PFSK-1 (cell line): ENCODE measurements around the gene CDKN2AIP.

Experiments used
- FOXP2 ChIP-seq: optimal IDR thresholded peaks from 2 replicates; pipeline ENCODE3; 2011; ENCODE audit warnings: borderline replicate concordance, control low read depth, inconsistent platforms; ENCODE audit not compliant: insufficient read depth; ENCODE audit errors: extremely low read length, extremely low read depth
- POLR2AphosphoS5 ChIP-seq: IDR thresholded peaks from 2 replicates; pipeline ENCODE4 v1.6.1; 2012; ENCODE audit warnings: low read depth, mild to moderate bottlenecking, control low read depth, low read length, moderate library complexity
- REST ChIP-seq, 2 experiments: IDR thresholded peaks; 2 replicates each; pipeline versions ENCODE4 v1.6.1 to v1.8.0; 2011 to 2012; ENCODE audit warnings: low read depth in 2 of 2, low read length in 2 of 2, control low read depth in 1 of 2, inconsistent platforms in 1 of 2, mild to moderate bottlenecking in 1 of 2, moderate library complexity in 1 of 2; ENCODE audit not compliant: insufficient read depth in 1 of 2
- SIN3A ChIP-seq: IDR thresholded peaks from 2 replicates; pipeline ENCODE4 v1.6.1; 2012; ENCODE audit warnings: mild to moderate bottlenecking, low read length, moderate library complexity, borderline replicate concordance; ENCODE audit not compliant: insufficient read depth
- TAF1 ChIP-seq: IDR thresholded peaks from 2 replicates; pipeline ENCODE4 v1.6.1; 2012; ENCODE audit warnings: low read length, control low read depth, borderline replicate concordance; ENCODE audit not compliant: insufficient read depth

Gene CDKN2AIP

GRCh38 chr4:183485411-183486160 is 41.1 kb downstream of the CDKN2AIP start:
- TF ChIP-seq POLR2AphosphoS5 (no peak), TAF1 (no peak), REST (IDR thresholded peaks at IDR 0.05; ENCODE audit: insufficient read depth in 1 of 2, low read depth in 2 of 2, low read length in 2 of 2) (no peak), FOXP2 (no peak), SIN3A (no peak)

GRCh38 chr4:183492791-183493222 is 48.4 kb downstream of the CDKN2AIP start:
- TF ChIP-seq POLR2AphosphoS5 (no peak), REST (IDR thresholded peaks at IDR 0.05; ENCODE audit: insufficient read depth in 1 of 2, low read depth in 2 of 2, low read length in 2 of 2) (no peak), SIN3A (no peak), TAF1 (no peak), FOXP2 (no peak)

- TF ChIP-seq FOXP2 (no peak), SIN3A (no peak), TAF1 (no peak), REST (IDR thresholded peaks at IDR 0.05; ENCODE audit: insufficient read depth in 1 of 2, low read depth in 2 of 2, low read length in 2 of 2) (no peak), POLR2AphosphoS5 (no peak)
Measured at GRCh38 chr4:183493246-183493645, 48.8 kb downstream of the CDKN2AIP start.

GRCh38 chr4:183495184-183495583 is 50.7 kb downstream of the CDKN2AIP start:
- TF ChIP-seq TAF1 (no peak), POLR2AphosphoS5 (no peak), FOXP2 (no peak), SIN3A (no peak), REST (IDR thresholded peaks at IDR 0.05; ENCODE audit: insufficient read depth in 1 of 2, low read depth in 2 of 2, low read length in 2 of 2) (no peak)
